ENCODE results near the gene MBTPS1. TPM values are rescaled to one million over a fixed set of nuclear protein-coding genes. Genes with fewer than 3 reads are reported as not detected.

Gene MBTPS1
- total RNA-seq, 6 donors from 2014 or later = 83.6 to 156 (median 105) TPM

DNA sequence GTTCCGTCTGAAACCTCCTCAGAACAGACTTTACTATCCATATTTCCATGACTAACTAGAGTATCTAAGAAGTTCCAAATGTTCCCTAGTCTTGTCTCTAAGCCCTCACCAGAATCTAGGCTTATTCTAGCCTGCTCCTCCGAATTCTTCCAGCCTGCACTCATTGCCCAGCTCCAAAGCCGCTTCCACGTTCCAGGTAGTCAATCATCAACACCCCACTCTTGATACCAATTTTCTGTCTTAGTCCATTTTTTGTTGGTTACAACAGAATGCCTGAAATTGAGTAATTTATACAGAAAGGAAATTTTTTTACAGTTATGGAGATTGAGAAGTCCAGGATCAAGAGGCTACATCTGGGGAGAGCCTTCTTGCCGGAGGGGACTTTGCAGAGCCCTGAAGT is 95.3 kb downstream of the MBTPS1 start:
- H3K27me3 ChIP-seq = no peaks in the 10 kb centered on the region
- no peaks in the 10 kb centered on the region for H3K4me1 ChIP-seq
- no peak overlapping the region for H3K27ac ChIP-seq
- ATAC-seq (ENCODE audit: low FRiP score in 2 of 2) (no peak), DNase-seq (no peak)
- H3K36me3 ChIP-seq = no peaks in the 10 kb centered on the region
- peaks cover 0 to 15% (median 7%) of the 10 kb centered on the region in 4 donors for H3K9me3 ChIP-seq
- 93 to 94% methylated on average over 5 of the region's 5 CpGs for WGBS, 2 donors
- no peak overlapping the region for H3K4me3 ChIP-seq
- TF ChIP-seq POLR2A (IDR thresholded peaks at IDR 0.05) (no peak), CTCF (IDR thresholded peaks at IDR 0.05) (no peak), EP300 (IDR thresholded peaks at IDR 0.05) (no peak), POLR2AphosphoS5 (IDR thresholded peaks at IDR 0.05) (no peak)

DNA sequence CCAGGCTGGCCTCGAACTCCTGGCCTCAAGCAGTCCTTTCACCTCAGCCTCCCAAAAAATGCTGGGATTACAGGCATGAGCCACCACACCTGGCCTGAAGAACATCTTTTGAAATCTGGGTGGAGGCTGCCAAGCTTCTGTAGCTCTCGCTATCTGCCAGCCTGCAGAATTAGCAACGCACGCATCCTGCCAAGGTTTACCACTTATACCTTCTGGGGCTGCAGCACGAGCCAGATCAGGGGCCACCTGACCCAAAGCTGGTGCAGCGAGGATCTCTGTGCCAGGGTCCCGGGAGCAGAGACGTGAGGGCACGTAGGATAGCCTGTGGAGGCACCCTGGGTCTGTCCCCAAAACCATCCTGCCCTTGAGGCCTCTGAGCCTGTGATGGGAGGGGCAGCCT is 96.4 kb downstream of the MBTPS1 start:
- DNase-seq = no peak

GRCh38 chr16:84018710-84019109 is 98.0 kb downstream of the MBTPS1 start:
- H3K4me3 ChIP-seq = no peak overlapping the region
- DNase-seq = no peak
- no peak for TF ChIP-seq CTCF (IDR thresholded peaks at IDR 0.05)
- TF ChIP-seq EP300 (IDR thresholded peaks at IDR 0.05) = no peak
- TF ChIP-seq POLR2A (IDR thresholded peaks at IDR 0.05) = no peak
- no peak for TF ChIP-seq POLR2AphosphoS5 (IDR thresholded peaks at IDR 0.05)
- WGBS, 2 donors = 88 to 91% methylated on average over 4 of the region's 4 CpGs
- H3K27ac ChIP-seq = no peak overlapping the region
- H3K27me3 ChIP-seq = no peaks in the 10 kb centered on the region
- peaks cover 0 to 7% (median 2%) of the 10 kb centered on the region in 4 donors for H3K4me1 ChIP-seq
- H3K36me3 ChIP-seq = no peaks in the 10 kb centered on the region
- no peak for ATAC-seq (ENCODE audit: low FRiP score in 2 of 2)
- peaks cover 0 to 15% (median 7%) of the 10 kb centered on the region in 4 donors for H3K9me3 ChIP-seq

More for the DNA sequence above, 96.4 kb downstream of the MBTPS1 start:
- no peak for ATAC-seq (ENCODE audit: low FRiP score in 2 of 2)
- Histone ChIP-seq H3K27me3 (no peaks in the 10 kb centered on the region), H3K36me3 (no peaks in the 10 kb centered on the region), H3K9me3 (peaks cover 0 to 15% (median 7%) of the 10 kb centered on the region in 4 donors), H3K4me3 (no peak overlapping the region), H3K27ac (no peak overlapping the region), H3K4me1 (no peaks in the 10 kb centered on the region)
- 83 to 89% methylated on average over 5 to 9 of the region's 9 CpGs for WGBS, 2 donors
- TF ChIP-seq CTCF (IDR thresholded peaks at IDR 0.05) = no peak
- TF ChIP-seq POLR2A (IDR thresholded peaks at IDR 0.05) = no peak
- TF ChIP-seq POLR2AphosphoS5 (IDR thresholded peaks at IDR 0.05) = no peak
- no peak for TF ChIP-seq EP300 (IDR thresholded peaks at IDR 0.05)

GRCh38 chr16:84016477-84016876 is 100.3 kb downstream of the MBTPS1 start:
- 90 to 92% methylated on average over 9 to 11 of the region's 12 CpGs for WGBS, 2 donors
- DNase-seq = peak in 1 of 2 donors; percentile 71
- ATAC-seq (ENCODE audit: low FRiP score in 2 of 2) = no peak
- H3K9me3 ChIP-seq = peaks cover 0 to 12% (median 2%) of the 10 kb centered on the region in 4 donors
- H3K36me3 ChIP-seq = no peaks in the 10 kb centered on the region
- no peaks in the 10 kb centered on the region for H3K27me3 ChIP-seq
- H3K27ac ChIP-seq = no peak overlapping the region
- peaks cover 0 to 8% (median 2%) of the 10 kb centered on the region in 4 donors for H3K4me1 ChIP-seq
- TF ChIP-seq EP300 (IDR thresholded peaks at IDR 0.05) (no peak), POLR2A (IDR thresholded peaks at IDR 0.05) (no peak), CTCF (IDR thresholded peaks at IDR 0.05) (no peak), POLR2AphosphoS5 (IDR thresholded peaks at IDR 0.05) (no peak)
- H3K4me3 ChIP-seq = no peak overlapping the region

DNA sequence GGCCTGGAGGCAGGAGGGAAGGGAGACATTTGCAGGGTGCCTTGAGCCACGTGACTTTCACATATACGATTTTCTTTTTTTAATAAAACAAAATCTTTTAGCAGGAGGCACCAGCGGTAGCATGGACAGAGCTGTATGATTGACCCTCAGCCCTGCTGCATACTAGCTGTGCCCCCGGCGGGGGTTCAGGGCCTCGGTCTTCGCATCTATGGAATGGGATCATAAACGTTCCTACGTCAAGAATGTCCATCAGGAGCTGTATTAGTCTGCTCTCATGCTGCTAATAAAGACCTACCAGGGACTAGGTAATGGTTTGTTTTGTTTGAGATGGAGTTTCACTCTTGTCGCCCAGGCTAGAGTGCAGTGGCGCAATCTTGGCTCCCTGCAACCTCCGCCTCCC is 101.3 kb downstream of the MBTPS1 start:
- TF ChIP-seq EP300 (IDR thresholded peaks at IDR 0.05) = no peak
- no peak for TF ChIP-seq POLR2AphosphoS5 (IDR thresholded peaks at IDR 0.05)
- no peak for TF ChIP-seq CTCF (IDR thresholded peaks at IDR 0.05)
- TF ChIP-seq POLR2A (IDR thresholded peaks at IDR 0.05) = no peak
- Histone ChIP-seq H3K4me1 (peaks cover 0 to 8% (median 2%) of the 10 kb centered on the region in 4 donors), H3K27me3 (no peaks in the 10 kb centered on the region), H3K36me3 (no peaks in the 10 kb centered on the region), H3K4me3 (no peak overlapping the region), H3K9me3 (peaks cover 0 to 7% (median 0%) of the 10 kb centered on the region in 4 donors), H3K27ac (no peak overlapping the region)
- DNase-seq (no peak), ATAC-seq (ENCODE audit: low FRiP score in 2 of 2) (no peak)
- WGBS, 2 donors = 77 to 79% methylated on average over 5 to 12 of the region's 12 CpGs

Data from upper lobe of left lung (tissue), 6 donors.